ENCODE measurements around the gene DOK3.
"Not testable (repeated sequence)": the region's sequence is repeated elsewhere in the genome, so short reads cannot be mapped to it uniquely, and the experiment has no call there.

DOK3 gene

GRCh38 chr5:177489119-177489716, 20.4 kb downstream of the DOK3 start:
- DNase-seq (ENCODE audit: low read depth), result no peak
- no peak overlapping the region for H3K4me3 ChIP-seq (ENCODE audit: low read depth, low read length)

GRCh38 chr5:177487975-177488374, 21.7 kb downstream of the DOK3 start:
- DNase-seq (ENCODE audit: low read depth), result no peak
- H3K4me3 ChIP-seq (ENCODE audit: low read depth, low read length), result no peak overlapping the region

GRCh38 chr5:177487144-177487543, 22.5 kb downstream of the DOK3 start:
- DNase-seq (ENCODE audit: low read depth), result no peak
- H3K4me3 ChIP-seq (ENCODE audit: low read depth, low read length), result no peak overlapping the region

GRCh38 chr5:177486256-177486655, 23.4 kb downstream of the DOK3 start:
- no peak for DNase-seq (ENCODE audit: low read depth)
- H3K4me3 ChIP-seq (ENCODE audit: low read depth, low read length), result no peak overlapping the region

- DNase-seq (ENCODE audit: low read depth); H3K4me3 ChIP-seq (ENCODE audit: low read depth, low read length): not testable (repeated sequence)
Observed at GRCh38 chr5:177485753-177486152, 23.9 kb downstream of the DOK3 start.

GRCh38 chr5:177484902-177485549, 24.6 kb downstream of the DOK3 start:
- no peak for DNase-seq (ENCODE audit: low read depth)
- no peak overlapping the region for H3K4me3 ChIP-seq (ENCODE audit: low read depth, low read length)

GRCh38 chr5:177483994-177484901, 25.4 kb downstream of the DOK3 start:
- no peak overlapping the region for H3K4me3 ChIP-seq (ENCODE audit: low read depth, low read length)
- DNase-seq (ENCODE audit: low read depth), result no peak

GRCh38 chr5:177483042-177483441, 26.6 kb downstream of the DOK3 start:
- no peak for DNase-seq (ENCODE audit: low read depth)
- no peak overlapping the region for H3K4me3 ChIP-seq (ENCODE audit: low read depth, low read length)

- DNase-seq (ENCODE audit: low read depth), result no peak
- H3K4me3 ChIP-seq (ENCODE audit: low read depth, low read length), result no peak overlapping the region
Observed at GRCh38 chr5:177482359-177482795, 27.2 kb downstream of the DOK3 start.

GRCh38 chr5:177479774-177480173, 29.9 kb downstream of the DOK3 start:
- H3K4me3 ChIP-seq (ENCODE audit: low read depth, low read length), result no peak overlapping the region
- no peak for DNase-seq (ENCODE audit: low read depth)

- no peak for DNase-seq (ENCODE audit: low read depth)
- no peak overlapping the region for H3K4me3 ChIP-seq (ENCODE audit: low read depth, low read length)
Observed at GRCh38 chr5:177478711-177479646, 30.6 kb downstream of the DOK3 start.

GRCh38 chr5:177477701-177478477, 31.7 kb downstream of the DOK3 start:
- DNase-seq (ENCODE audit: low read depth), result no peak
- H3K4me3 ChIP-seq (ENCODE audit: low read depth, low read length), result no peak overlapping the region

- no peak for DNase-seq (ENCODE audit: low read depth)
- no peak overlapping the region for H3K4me3 ChIP-seq (ENCODE audit: low read depth, low read length)
Observed at GRCh38 chr5:177476531-177477233, 32.9 kb downstream of the DOK3 start.

- DNase-seq (ENCODE audit: low read depth), result no peak
- H3K4me3 ChIP-seq (ENCODE audit: low read depth, low read length), result no peak overlapping the region
Observed at GRCh38 chr5:177475563-177476427, 33.8 kb downstream of the DOK3 start.

- H3K4me3 ChIP-seq (ENCODE audit: low read depth, low read length), result no peak overlapping the region
- DNase-seq (ENCODE audit: low read depth), result no peak
Observed at GRCh38 chr5:177474846-177475562, 34.6 kb downstream of the DOK3 start.

GRCh38 chr5:177474002-177474476, 35.6 kb downstream of the DOK3 start:
- no peak overlapping the region for H3K4me3 ChIP-seq (ENCODE audit: low read depth, low read length)
- DNase-seq (ENCODE audit: low read depth), result no peak

All from skeletal muscle cell (primary cell).